Dendritic cell treated with granulocyte-macrophage colony-stimulating factor and Interleukin-4, amounts not matched to agents 40 ng/mL and 50 ng/mL, for 4 days (primary cell): ENCODE results near the gene LYPLAL1.
"Not testable (repeated sequence)": the region's sequence is repeated elsewhere in the genome, so short reads cannot be mapped to it uniquely, and the experiment has no call there.

Experiments used
- H3K27ac Mint-ChIP-seq: one replicate; pipeline ENCODE4 v1.8.0; 2022; ENCODE audit warnings: mild to moderate bottlenecking, mixed read lengths
- H3K27me3 Mint-ChIP-seq: one replicate; pipeline ENCODE4 v1.8.0; 2022; ENCODE audit warnings: mild to moderate bottlenecking, mixed read lengths
- H3K36me3 Mint-ChIP-seq: one replicate; pipeline ENCODE4 v1.8.0; 2022; ENCODE audit warnings: low read depth, mixed read lengths
- H3K4me1 Mint-ChIP-seq: one replicate; pipeline ENCODE4 v1.8.0; 2022; ENCODE audit warnings: low read depth, mixed read lengths
- H3K4me3 Mint-ChIP-seq: one replicate; pipeline ENCODE4 v1.8.0; 2022; ENCODE audit warnings: mild to moderate bottlenecking, moderate library complexity, mixed read lengths
- H3K9me3 Mint-ChIP-seq: one replicate; pipeline ENCODE4 v1.8.0; 2022; ENCODE audit warnings: mixed read lengths
- intact Hi-C: fragments of 100-400 bp; cut with micrococcal nuclease; formaldehyde crosslinking; loops from one replicate; pipeline ENCODE4 v1.15.0; 2022

LYPLAL1 gene

DNA sequence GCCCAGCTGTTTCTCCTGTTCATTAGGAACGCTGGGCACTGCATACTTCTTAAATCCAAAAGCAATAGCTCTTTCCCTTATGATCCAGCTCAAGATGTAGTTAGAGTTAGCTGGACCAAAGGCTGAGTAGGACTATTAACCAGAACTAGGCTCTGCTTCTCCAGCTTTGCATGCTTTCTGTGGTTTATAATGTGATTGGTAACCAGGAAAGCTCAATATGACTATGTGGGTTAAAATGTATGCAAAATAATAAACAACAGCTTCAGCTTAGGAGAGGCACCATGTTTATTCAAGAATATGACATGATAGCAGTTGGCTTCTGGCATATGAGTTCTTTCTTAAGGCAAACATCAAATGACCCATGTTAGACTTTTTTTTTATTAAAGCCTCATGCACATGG lies 73.8 kb downstream of the LYPLAL1 start:
- Mint-ChIP-seq H3K36me3 (no peaks in the 10 kb centered on the region), H3K27ac (no peak overlapping the region), H3K9me3 (peaks cover 12% of the 10 kb centered on the region), H3K27me3 (no peaks in the 10 kb centered on the region), H3K4me3 (no peak overlapping the region), H3K4me1 (no peaks in the 10 kb centered on the region)
- intact Hi-C loops, result no loop called here

DNA sequence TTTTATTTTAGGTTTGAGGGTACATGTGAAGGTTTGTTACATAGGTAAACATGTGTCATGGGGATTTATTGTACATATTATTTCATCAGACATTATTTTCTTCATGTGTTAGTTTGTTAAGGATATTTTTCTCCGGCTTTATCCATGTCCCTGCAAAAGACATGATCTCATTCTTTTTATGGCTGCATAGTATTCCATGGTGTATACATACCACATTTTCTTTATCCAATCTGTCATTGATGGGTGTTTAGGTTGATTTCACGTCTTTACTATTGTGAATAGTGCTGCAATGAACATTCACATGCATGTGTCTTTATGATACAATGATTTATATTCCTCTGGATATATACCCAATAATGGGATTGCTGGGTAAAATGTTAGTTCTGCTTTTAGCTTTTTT lies 76.8 kb downstream of the LYPLAL1 start:
- H3K27me3 Mint-ChIP-seq, H3K36me3 Mint-ChIP-seq, H3K4me3 Mint-ChIP-seq, H3K4me1 Mint-ChIP-seq, intact Hi-C loops, H3K27ac Mint-ChIP-seq: not testable (repeated sequence)
- peaks cover 18% of the 10 kb centered on the region for H3K9me3 Mint-ChIP-seq

DNA sequence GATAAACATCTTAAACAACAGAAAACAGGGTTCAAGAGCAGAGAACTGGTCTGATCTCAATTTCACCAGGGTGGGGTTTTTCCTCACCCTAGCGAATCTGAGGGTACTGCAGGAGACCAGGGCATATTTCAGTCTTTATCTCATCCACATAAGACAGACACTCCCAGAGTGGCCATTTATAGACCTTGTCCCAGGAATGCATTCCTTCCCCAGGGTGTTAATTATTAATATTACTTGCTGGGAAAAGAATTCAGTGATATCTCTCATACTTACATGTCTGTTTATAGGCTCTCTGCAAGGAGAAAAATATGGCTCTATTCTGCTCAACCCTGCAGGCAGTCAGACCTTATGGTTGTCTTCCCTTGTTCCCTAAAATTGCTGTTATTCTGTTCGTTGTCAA lies 84.1 kb downstream of the LYPLAL1 start:
- Mint-ChIP-seq H3K27ac (no peak overlapping the region), H3K9me3 (peaks cover 53% of the 10 kb centered on the region), H3K27me3 (no peaks in the 10 kb centered on the region), H3K4me3 (no peak overlapping the region), H3K36me3 (no peaks in the 10 kb centered on the region), H3K4me1 (no peaks in the 10 kb centered on the region)
- intact Hi-C loops, result no loop called here

DNA sequence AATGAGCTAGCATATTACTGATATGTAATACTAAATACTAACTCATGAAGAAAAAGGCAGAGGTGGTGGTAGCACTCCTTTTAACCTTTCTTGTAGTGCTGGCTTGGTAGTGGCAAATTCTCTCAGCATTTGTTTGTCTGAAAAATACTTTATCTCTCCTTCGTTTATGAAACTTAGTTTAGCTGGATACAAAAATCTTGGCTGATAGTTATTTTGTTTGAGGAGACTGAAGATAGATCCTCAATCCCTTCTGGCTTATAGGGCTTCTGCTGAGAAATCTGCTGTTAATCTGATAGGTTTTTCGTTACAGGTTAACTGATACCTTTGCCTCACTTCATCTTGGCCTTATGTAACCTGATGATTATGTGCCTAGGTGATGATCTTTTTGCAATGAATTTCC lies 87.8 kb downstream of the LYPLAL1 start:
- H3K4me1 Mint-ChIP-seq, result no peaks in the 10 kb centered on the region
- no peak overlapping the region for H3K27ac Mint-ChIP-seq
- no peaks in the 10 kb centered on the region for H3K36me3 Mint-ChIP-seq
- intact Hi-C loops, result no loop called here
- H3K4me3 Mint-ChIP-seq, result no peak overlapping the region
- H3K9me3 Mint-ChIP-seq, result peaks cover 43% of the 10 kb centered on the region
- no peaks in the 10 kb centered on the region for H3K27me3 Mint-ChIP-seq
